ENCODE measurements around the gene NR2C2. TPM values are rescaled to one million over a fixed set of nuclear protein-coding genes. Genes with fewer than 3 reads are reported as not detected.

NR2C2 gene
- total RNA-seq, 1 experiment from 2014 or later = 12.7 TPM

Other genes starting within 250 kb of the NR2C2 start
- gene FGD5, start 128.6 kb upstream of the NR2C2 start, total RNA-seq (2014; rRNA removed; shearing (Covaris generic)) = 0.17 TPM in 1 of 2 replicates, not detected in the other
- 22.2 and 22.8 TPM in 2 replicates for gene MRPS25, start 117.7 kb downstream of the NR2C2 start, total RNA-seq (2014; rRNA removed; shearing (Covaris generic))
- 7.1 and 12.7 TPM in 2 replicates for gene RBSN, start 151.6 kb downstream of the NR2C2 start, total RNA-seq (2014; rRNA removed; shearing (Covaris generic))

Data from H4 (cell line).